Measurements from ENCODE around the gene ADK.
"Not testable (repeated sequence)": the region's sequence is repeated elsewhere in the genome, so short reads cannot be mapped to it uniquely, and the experiment has no call there.

Gene ADK

GRCh38 chr10:74306227-74306982, 155.4 kb downstream of the ADK start:
- no peak for DNase-seq

- DNase-seq: no peak
Observed at GRCh38 chr10:74307061-74307651, 156.1 kb downstream of the ADK start.

GRCh38 chr10:74310652-74311257, 159.7 kb downstream of the ADK start:
- DNase-seq: no peak

GRCh38 chr10:74314166-74314565, 163.1 kb downstream of the ADK start:
- no peak for DNase-seq

- no peak for DNase-seq
Observed at GRCh38 chr10:74320026-74320425, 169.0 kb downstream of the ADK start.

- DNase-seq: no peak
Observed at GRCh38 chr10:74320717-74321116, 169.7 kb downstream of the ADK start.

- no peak for DNase-seq
Observed at GRCh38 chr10:74322141-74322540, 171.1 kb downstream of the ADK start.

GRCh38 chr10:74322565-74322964, 171.5 kb downstream of the ADK start:
- no peak for DNase-seq

- no peak for DNase-seq
Observed at GRCh38 chr10:74328388-74328787, 177.4 kb downstream of the ADK start.

GRCh38 chr10:74329873-74330272, 178.9 kb downstream of the ADK start:
- no peak for DNase-seq

GRCh38 chr10:74330646-74331045, 179.6 kb downstream of the ADK start:
- DNase-seq: no peak

GRCh38 chr10:74332398-74332797, 181.4 kb downstream of the ADK start:
- no peak for DNase-seq

- DNase-seq: no peak
Observed at GRCh38 chr10:74333174-74333573, 182.2 kb downstream of the ADK start.

- DNase-seq: no peak
Observed at GRCh38 chr10:74334221-74334620, 183.2 kb downstream of the ADK start.

GRCh38 chr10:74335501-74335900, 184.5 kb downstream of the ADK start:
- DNase-seq: no peak

- no peak for DNase-seq
Observed at GRCh38 chr10:74337330-74338016, 186.5 kb downstream of the ADK start.

- no peak for DNase-seq
Observed at GRCh38 chr10:74342991-74343390, 192.0 kb downstream of the ADK start.

GRCh38 chr10:74343804-74344203, 192.8 kb downstream of the ADK start:
- DNase-seq: no peak

GRCh38 chr10:74344306-74344705, 193.3 kb downstream of the ADK start:
- DNase-seq: no peak

- DNase-seq: no peak
Observed at GRCh38 chr10:74347522-74347921, 196.5 kb downstream of the ADK start.

- not testable (repeated sequence) for DNase-seq
Observed at GRCh38 chr10:74353021-74353420, 202.0 kb downstream of the ADK start.

- DNase-seq: no peak
Observed at GRCh38 chr10:74361678-74362077, 210.7 kb downstream of the ADK start.

- DNase-seq: no peak
Observed at GRCh38 chr10:74363727-74364126, 212.7 kb downstream of the ADK start.

GRCh38 chr10:74365109-74365508, 214.1 kb downstream of the ADK start:
- DNase-seq: no peak
